HG02623 (cell line): ENCODE results near the gene IGDCC3.

ENCODE experiments used
- ATAC-seq: cut with Tn5 transposase; IDR thresholded peaks from one replicate; pipeline ENCODE4 v1.9.1; 2021; ENCODE audit warnings: moderate library complexity; ENCODE audit not compliant: unreplicated experiment

IGDCC3 gene

GRCh38 chr15:65329984-65330735, 47.6 kb downstream of the IGDCC3 start:
- no peak for ATAC-seq

DNA sequence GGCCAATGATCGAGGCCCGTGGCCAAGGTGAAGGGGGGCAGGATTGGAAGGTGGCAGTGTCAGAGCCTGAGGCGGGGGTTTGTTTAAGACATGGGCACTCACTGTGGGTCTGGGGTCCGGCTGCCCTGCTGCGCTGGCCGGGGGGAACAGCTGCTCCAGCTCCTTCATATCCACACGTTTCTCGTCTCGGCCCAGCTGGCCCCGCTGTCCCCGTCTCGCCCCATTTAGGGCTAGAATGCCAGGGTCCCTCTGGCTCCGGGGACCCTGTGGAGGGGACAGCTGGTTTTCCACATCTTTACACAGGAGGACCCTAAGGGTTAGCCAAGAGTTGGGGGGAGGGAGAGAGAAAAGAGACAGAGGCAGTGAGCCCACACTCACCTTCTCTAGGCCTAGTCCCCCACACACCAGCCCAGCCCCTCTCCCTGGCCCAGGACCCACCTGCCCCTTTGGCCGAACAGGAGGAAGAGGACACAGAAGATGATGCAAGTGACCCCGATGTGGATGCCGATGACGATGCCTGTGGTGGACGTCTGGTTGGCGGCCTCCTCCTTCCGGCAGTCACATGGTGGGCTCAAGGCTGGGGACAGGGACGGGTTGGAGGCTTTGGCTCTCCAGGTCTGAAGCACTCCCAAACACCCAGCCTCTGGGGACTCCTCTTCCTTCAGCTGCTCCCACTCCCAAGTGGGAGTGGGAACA, 48.4 kb downstream of the IGDCC3 start:
- no peak for ATAC-seq

GRCh38 chr15:65328506-65329287, 49.1 kb downstream of the IGDCC3 start:
- no peak for ATAC-seq

GRCh38 chr15:65327651-65328393, 50.0 kb downstream of the IGDCC3 start:
- no peak for ATAC-seq

DNA sequence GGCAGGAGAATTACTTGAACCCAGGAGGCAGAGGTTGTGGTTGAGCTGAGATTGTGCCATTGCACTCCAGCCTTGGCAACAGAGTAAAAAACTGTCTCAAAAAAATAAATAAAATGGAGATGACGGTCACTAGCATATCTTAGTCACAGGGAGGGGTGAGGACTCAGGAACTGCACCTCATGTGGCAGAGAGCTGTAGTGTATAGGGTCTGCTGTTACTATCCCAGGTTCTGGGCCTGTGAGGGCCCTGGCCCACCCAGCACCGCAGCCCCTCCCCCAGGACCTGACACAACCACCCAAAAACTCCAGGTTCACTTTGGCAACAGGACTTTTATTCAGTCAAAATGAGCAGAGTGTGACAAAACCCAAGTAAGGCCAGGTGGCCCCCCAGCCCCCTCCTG, 51.0 kb downstream of the IGDCC3 start:
- ATAC-seq: no peak

DNA sequence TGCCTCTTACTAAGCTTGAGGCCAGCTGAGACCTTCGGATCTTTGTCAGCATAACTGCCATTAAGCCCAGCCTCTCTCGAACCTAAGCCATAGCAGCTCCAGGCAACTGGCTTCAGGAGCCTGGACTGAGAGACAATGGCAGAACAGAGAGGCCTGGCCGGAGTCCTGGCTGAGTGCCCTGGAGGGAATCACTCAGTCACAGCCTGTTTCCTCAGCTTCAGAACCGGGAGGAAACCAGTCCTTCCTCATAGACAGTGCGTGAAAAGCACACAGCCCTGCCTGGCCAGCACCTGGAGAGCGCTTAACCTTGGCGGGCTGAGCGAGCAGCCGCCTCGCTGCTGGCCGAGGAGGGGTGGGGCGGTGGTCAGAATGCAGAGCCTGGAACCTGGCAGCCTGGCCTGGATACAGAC, 51.7 kb downstream of the IGDCC3 start:
- no peak for ATAC-seq

DNA sequence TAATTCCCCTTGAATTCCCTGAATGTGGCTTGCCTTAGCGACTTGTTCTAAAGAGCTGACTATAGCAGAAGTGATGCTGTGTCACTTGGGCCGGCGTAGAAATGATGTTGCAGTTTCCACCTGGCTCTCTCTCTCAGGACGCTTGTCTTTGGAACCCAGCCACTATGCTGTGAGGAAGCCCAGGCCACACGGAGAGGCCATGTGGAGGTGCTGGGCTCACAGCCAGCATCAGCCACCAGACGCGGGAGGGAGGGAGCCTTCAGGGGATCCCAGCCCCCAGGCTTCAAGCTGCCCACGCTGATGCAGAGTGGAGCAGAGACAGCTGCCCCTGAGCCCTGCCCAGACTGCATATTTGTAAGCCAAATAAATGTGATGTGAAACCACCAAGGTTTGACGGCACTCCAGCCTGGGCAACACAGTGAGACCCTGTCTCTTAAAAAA, 54.7 kb downstream of the IGDCC3 start:
- no peak for ATAC-seq

- no peak for ATAC-seq
Observed at GRCh38 chr15:65318870-65319356, 58.9 kb downstream of the IGDCC3 start.

DNA sequence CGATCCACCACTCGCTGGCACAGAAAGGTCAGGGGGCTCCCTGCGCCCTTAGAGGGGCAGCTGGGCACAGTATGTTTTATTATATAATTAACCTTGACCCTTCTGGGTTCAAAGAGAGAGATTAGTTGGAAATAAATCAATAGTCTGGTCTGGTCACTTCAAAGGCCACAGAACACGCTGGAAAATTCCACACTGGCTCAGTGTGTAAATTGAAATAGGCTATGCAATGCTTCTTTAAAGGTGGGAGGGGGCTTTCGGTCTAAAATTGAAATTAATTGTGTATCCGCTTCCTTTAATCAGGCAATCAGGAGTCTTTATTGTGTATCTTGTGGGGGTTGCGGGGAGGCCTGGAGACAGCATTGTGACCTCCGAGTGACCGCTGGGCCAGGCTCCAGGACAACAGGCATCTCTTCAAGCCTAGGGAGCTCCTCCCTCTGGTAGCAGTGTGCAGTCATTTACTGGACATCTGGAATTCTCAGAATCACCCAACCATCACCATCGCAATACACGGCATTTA, 65.3 kb downstream of the IGDCC3 start:
- ATAC-seq: no peak

DNA sequence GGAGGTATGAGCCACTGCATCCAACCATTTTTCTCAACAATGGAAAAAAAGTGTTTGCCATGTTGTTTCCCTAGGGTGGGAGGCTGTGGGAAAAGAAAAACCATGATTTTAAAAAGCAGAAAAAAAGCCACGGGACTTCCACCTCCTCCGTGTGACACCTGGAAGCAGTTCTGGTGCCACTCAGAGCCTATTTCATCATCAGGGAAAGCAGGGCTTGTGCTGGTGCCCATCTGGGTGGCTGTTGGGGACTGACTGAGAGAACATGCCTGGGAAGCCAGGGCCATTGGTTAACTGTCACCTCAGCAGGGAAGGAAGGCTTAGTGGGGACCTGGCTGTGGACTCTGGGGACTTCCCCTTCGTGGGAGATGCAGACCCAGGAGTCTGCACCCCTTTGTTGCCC, 66.0 kb downstream of the IGDCC3 start:
- ATAC-seq: no peak

DNA sequence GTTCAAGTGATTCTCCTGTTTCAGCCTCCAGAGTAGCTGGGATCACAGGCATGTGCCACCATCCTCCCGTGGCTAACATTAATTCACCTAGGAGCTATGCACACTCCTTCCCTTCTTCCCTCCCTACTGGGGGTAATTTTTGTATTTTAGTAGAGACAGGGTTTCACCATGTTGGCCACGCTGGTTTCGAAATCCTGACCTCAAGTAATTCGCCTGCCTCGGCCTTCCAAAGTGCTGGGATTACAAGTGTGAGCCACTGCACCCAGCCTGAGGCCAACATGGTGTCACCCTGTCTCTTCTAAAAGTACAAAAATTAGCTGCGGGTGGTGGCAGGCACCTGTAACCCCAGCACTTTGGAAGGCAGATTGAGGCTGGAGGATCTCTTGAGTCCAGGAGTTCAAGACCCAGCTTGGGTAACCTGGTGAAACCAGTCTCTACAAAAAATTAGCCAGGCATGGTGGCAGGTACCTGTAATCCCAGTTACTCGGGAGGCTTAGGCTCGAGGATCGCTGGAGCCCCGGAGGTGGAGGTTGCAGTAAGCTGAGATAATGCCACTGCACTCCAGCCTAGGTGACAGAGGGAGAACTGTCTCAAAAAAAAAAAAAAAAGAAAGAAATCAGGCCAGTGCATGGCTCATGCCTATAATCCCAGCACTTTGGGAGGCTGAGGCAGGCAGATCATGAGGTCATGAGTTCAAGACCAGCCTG, 67.2 kb downstream of the IGDCC3 start:
- ATAC-seq: no peak

DNA sequence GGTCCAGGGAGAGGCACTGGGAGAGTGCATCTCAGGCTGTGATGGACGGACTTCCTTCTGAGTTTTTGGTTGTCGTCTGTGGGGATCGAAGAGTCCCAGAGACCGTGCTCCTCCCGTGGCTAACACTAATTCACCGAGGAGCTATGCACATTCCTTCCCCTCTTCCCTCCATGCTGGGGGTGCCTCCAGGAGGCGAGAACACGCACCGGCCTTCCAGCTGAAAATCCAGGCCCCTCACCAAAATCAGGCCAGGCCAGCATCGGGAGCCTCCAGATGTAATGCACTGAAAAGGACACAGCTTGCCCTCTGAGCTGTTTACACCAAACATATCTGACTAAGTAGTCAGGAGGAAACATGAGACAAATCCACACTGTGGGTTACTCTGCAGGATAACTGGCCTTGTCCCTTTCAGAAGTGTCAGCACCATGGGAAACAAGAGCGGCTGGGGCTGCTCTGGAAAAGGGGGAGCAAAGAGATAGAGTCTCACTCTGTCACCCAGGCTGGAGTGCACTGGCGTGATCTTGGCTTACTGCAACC, 67.9 kb downstream of the IGDCC3 start:
- ATAC-seq: no peak

DNA sequence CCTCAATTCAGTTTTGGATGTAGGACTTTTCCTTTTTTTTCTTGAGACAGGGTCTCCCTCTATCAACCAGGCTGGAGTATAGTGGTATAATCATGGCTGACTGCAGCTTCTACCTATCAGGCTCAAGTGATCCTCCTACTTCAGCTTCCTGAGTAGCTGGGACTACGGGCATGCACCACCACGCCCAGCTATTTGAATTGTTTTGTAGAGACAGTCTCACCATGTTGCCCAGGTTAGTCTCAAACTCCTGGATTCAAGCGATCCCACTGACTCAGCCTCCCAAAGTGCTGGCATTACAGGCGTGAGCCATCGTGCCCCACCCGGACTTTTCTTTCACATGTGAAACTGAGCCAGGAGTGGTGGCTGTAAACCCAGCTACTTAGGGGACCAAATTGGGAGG, 69.8 kb downstream of the IGDCC3 start:
- no peak for ATAC-seq

- no peak for ATAC-seq
Observed at GRCh38 chr15:65306551-65306950, 71.3 kb downstream of the IGDCC3 start.

DNA sequence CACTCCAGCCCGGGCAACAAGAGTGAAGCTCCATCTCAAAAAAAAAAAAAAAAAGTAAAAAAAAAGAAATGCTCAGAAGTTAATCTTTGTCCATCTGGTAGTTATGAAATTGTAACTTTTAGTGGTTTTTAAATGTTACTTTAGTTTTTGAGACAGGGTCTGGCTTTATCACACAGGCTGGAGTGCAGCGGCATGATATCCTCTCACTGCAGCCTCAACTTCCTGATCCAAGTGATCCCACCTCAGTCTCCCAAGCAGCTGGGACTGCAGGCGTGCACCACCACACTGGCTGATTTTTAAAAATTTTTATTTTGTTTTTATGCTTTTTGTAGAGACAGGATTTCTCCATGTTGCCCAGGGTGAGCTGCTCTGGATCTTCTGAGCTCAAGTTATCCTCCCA, 72.0 kb downstream of the IGDCC3 start:
- ATAC-seq: no peak

DNA sequence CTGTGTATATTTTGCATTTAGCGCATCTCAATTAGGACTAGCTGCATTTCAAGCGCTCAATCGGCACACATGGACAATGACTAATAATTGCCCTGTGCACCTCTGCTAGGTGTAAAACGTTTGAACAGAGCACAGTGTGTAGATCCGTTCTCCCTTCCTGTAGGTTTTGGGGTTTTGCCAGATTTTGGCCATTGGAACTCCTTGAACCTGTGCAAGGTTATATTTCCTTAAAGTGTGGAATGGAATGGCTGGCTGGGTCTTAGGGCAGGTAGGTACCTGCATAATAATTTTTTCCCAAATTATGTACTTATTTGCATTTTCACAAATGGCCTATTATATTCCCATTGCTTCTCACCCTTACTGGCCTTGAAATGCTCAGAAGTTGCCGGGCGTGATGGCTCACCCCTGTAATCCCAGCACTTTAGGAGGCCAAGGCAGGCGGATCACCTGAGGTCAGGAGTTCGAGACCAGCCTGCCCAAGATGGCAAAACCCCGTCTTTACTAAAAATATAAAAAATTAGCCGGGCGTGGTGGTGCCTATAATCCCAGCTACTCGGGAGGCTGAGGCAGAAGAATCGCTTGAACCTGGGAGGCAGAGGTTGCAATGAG, 72.5 kb downstream of the IGDCC3 start:
- peak; percentile 30 for ATAC-seq

GRCh38 chr15:65304381-65305149, 73.2 kb downstream of the IGDCC3 start, which contains the start of gene RNU5B-1:
Gene RNU5B-1, plus strand, starts transcription at chr15:65304677.
- peak; percentile 59 for ATAC-seq

GRCh38 chr15:65303687-65304380, 74.0 kb downstream of the IGDCC3 start:
- no peak for ATAC-seq
